ENCODE measurements around the gene CACNA1S.

- TF ChIP-seq EP300 (IDR thresholded peaks at IDR 0.05; ENCODE audit: borderline replicate concordance): no peak
- TF ChIP-seq YY1 (IDR thresholded peaks at IDR 0.05; ENCODE audit: low read depth): no peak
- TF ChIP-seq FOXM1 (IDR thresholded peaks at IDR 0.05; ENCODE audit: borderline replicate concordance, low read depth): no peak
- TF ChIP-seq TEAD4 (IDR thresholded peaks at IDR 0.05): no peak
- no peak for TF ChIP-seq CEBPB (IDR thresholded peaks at IDR 0.05)
- TF ChIP-seq EGR1 (IDR thresholded peaks at IDR 0.05): no peak
- TF ChIP-seq REST (IDR thresholded peaks at IDR 0.05; ENCODE audit: low read depth): no peak
- no peak for TF ChIP-seq TAF1 (IDR thresholded peaks at IDR 0.05; ENCODE audit: low read depth)
- no peak for TF ChIP-seq NFIC (IDR thresholded peaks at IDR 0.05)
- TF ChIP-seq CREB1 (IDR thresholded peaks at IDR 0.05; ENCODE audit: low read depth): no peak
- no peak for TF ChIP-seq MAX (IDR thresholded peaks at IDR 0.05)
- TF ChIP-seq TCF12 (IDR thresholded peaks at IDR 0.05; ENCODE audit: low read depth): no peak
- no peak for TF ChIP-seq USF1 (IDR thresholded peaks at IDR 0.05)
Measured at GRCh38 chr1:201142011-201142848, 30.0 kb upstream of the CACNA1S start.
